Amygdala (tissue), 56 donors: ENCODE data around the gene ZNF500.
A peak's percentile ranks its signal among the peaks of the same experiment; 100 is the strongest.
"Not testable (repeated sequence)": the region's sequence is repeated elsewhere in the genome, so short reads cannot be mapped to it uniquely, and the experiment has no call there.

ENCODE experiments used
- DNase-seq, 56 donors: peaks; one replicate each; lab custom pipeline; 2025; lab: John Stamatoyannopoulos, UW

ZNF500 gene

DNA sequence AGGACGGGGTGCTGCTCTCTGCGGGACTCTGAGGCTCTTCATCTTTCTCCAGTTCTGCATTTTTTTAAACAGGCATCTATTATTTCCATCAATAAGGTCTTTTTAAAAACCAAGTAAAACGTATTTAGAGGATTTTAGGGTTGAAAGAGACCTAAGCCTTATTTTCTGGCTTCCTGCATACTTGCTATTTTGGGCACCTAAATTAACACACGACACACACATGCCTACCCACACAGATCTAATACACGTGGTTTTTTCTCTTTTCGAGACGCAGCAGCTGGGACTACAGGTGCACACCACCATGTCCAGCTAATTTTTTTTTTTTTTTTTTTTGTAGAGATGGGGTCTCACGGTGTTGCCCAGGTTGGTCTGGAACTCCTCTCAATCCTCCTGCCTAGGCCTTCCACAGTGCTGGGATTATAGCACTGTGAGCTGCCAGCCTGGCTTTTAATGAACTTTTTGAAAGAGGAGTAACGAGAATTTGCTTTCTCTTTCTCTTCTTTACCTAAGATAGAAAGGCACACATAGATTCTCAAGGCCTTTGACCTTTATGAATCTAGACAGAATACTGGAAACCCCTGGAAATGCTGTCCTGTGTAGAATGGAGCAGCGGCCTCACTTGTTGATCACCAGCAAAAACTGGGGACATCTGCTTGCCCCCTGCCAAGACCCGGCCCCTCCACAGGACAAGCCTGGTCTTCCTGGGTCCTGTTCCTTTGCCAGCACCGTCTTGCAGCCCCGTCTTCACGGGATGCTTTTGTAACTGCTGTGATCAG is 18.9 kb downstream of the ZNF500 start:
- DNase-seq: no peak

DNA sequence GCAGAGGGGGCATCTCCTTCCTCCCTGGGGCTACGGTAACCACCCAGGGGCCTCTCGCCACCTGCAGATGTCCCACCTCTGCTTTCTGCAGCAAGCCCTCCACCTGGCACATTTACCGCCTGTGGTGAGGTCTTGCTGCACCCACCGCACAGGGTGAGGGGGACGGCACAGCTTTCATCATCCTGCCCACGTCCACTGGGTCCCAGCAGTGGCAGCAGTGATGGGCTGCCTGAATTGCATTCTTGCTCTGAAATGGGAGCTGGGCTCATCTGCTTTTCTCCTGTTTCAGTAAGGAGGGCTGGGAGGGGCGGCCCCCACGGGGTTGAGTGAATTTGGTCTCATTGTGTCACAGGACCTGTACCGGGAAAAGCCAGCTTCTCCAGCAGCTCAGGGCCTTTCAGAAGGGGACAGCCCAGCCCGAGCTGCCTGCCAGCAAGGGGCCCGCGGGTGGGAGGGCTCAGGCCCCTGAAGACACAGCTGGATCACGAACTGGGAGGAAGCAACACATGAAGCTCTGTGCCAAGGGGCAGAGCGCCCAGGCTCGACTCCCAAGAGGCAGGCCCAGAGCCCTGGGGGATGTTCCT is 19.9 kb downstream of the ZNF500 start:
- DNase-seq: peak in 11 of 56 donors; percentile 11 to 30 (median 20)

DNA sequence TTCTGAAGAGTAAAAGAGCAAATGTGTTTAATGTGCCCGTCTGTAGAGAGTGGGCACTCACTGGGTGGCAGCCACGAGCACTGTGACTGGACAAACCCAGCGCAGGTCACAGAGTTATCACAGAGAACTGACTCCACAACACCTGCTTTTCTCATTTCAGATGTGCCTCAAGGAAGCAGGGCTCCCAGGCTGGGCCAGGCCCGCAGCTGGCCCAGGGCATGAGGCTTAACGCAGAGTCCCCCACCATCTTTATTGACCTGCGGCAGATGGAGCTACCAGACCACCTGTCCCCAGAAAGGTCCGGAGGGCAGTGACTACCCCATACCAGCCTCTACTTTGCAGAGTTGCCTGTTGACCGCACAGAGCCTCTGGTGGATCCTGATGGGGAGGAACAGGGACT is 20.7 kb downstream of the ZNF500 start:
- DNase-seq: no peak

DNA sequence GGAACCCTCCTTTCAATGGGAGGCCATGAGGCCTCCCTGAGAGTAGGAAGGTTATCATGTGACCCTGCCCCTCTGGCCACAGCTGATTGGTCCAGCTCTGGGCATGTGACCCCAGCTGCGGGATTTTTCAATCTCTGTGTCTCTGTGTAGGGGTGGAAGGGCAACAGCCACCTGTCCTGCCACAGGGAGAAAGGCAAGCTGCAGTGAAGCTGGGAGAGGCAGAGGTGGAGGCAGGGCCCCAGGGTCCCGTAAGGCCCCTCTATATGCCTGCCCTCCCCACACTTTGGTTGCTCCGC is 21.7 kb downstream of the ZNF500 start:
- DNase-seq: no peak

DNA sequence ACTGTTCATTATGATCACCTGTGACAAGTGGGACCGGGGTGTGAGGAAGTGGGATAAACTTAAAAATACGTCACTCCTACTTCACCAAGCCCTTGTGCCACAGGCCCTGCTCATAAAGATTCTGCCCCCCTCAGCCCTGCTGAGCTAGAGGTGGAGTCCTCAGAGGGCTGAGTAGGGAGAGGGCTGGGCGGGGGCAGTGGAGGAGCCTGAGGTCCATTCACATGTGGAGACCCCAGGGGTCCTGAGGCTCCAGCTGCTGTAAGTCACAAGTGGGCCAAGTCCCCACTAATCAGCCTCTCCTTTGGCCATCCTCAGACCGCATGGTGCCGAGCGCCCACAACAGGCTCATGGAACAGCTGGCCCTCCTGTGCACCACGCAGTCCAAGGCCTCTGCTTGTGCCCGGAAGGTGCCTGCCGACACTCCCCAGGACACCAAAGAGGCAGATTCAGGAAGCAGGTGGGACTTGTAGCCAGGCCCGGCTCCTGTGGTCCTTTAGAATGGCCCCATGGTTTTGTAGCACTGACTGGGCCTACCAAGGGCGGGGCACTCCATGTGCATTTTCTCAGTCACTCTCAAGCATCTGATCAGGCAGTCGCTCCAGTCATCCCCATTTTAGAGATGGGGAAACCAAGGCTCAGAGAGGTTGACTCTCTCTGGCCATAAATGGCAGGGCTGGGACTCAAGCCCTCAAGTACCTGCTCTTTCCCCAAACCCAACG is 22.2 kb downstream of the ZNF500 start:
- no peak for DNase-seq

DNA sequence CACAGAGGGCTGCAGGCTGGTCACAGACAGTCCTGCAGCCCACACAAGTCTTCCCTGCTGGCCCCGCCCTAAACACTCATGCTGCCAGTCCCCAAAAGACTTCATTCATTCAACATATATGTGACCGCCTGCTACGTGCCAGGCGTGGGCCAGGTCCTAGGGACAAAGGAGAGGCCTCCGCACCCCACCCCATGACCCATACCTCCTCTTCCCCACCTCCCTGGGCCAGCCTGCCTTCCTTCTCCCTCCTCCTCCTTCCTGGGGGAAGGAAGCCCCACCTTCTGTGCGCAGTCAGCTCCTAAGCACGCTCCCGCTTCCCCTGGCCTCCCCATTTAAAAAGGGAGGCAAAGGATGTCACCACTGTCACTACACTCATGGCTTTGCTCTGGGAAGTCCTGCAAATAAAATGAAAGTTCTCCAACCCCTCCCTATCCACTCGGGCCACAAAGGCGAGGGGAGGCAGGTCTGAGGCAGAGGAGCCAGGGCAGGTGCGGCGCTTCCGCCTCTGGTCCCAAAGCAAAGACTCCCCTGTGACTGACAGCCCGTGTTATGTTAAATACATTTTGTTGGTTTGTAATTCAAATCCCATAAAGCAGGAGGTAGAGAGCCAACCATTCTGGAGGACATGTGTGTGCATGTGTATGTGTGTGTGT is 23.6 kb downstream of the ZNF500 start:
- no peak for DNase-seq

DNA sequence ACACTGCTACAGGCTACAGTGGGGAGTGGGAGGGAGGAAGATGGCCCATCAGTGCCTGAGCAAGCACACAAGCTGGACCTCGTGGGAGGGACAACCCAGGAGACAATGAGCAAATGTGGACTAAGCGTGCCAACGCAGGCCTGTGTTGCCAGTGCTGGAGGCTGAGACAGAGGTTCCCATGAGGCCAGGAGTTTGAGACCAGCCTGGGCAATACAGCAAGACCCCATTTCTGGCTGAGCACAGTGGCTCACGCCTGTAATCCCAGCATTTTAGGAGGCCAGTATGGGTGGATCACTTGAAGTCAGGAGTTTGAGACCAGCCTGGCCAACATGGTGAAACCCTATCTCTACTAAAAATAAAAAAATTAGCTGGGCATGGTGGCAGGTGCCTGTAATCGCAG is 28.6 kb downstream of the ZNF500 start:
- not testable (repeated sequence) for DNase-seq

DNA sequence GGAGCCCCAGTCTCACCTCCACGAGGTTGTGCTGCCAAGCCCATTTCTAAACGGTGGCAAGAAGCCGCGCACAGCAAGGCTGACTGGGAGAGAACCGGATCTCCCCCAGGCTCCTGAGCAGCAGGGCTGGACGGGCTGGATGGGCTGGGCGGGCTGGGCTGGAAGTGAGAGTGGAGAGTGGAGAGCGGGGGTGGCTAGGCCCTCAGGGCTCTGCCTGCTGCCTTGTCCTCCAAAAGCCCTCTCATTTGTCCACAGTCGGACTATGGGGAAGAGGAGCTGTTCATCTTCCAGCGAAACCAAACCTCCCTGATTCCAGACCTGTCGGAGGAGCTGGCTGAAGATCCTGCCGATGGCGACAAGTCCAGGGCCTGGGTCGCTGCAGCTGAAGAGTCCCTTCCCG is 29.4 kb downstream of the ZNF500 start:
- no peak for DNase-seq

DNA sequence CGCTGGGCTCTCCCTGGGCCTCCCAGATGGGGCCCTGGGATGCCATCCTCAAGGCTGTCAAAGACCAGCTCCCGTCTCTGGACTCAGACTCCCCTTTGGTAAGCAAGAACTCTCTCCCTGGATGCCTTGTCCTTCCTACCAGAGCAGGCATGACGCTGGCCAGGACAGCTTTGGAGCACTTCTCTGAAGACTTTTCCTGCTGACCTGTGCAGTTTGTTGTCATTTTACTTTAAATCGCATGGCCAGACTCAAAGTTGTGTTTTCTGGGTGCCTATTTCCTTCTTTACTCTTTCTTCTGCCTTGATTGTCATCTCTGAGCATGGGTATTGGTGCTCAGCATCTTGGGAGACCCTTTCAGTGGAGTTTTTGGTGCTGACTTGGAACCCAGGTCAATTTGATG is 30.4 kb downstream of the ZNF500 start:
- no peak for DNase-seq

DNA sequence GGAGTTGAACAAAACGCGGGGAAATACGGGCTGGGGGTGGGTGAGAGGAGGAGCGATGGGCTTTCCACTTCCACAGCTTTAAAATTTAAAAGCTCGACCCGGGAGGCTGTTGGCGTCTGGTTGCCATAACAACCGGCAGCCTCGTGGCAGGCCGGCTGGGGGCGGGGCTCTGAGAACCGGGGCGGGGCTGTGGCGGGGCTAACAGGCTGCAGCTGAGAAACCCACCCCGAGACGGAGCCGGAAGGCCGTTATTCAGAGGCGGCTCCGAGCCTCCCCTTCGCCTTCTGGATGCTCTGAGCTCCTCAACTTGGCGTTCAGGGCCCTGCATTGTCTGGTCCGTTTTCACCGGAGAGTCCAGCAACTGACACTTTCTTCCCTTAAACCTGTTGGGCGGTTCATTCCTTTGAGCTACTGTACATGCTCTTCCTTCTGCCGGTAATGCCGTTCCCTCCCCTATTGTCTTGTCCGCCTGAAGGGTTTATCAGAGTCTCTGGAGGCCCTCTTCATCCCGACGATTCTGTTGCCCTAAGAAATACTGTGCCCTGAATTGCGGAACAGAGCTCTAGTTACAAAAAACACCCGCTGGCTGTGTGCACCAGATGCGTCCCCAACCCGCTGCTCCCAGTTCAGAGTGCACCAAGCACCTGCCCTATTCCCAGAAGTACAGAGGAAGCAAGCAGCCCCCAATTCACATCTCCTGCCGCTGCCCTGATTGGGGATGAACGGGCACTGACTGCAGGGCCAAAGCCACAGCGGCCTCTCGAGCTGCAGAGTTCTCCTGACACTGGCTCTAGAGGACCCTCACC is 32.0 kb downstream of the ZNF500 start:
- peak in 53 of 56 donors; percentile 20 to 84 (median 72) for DNase-seq

DNA sequence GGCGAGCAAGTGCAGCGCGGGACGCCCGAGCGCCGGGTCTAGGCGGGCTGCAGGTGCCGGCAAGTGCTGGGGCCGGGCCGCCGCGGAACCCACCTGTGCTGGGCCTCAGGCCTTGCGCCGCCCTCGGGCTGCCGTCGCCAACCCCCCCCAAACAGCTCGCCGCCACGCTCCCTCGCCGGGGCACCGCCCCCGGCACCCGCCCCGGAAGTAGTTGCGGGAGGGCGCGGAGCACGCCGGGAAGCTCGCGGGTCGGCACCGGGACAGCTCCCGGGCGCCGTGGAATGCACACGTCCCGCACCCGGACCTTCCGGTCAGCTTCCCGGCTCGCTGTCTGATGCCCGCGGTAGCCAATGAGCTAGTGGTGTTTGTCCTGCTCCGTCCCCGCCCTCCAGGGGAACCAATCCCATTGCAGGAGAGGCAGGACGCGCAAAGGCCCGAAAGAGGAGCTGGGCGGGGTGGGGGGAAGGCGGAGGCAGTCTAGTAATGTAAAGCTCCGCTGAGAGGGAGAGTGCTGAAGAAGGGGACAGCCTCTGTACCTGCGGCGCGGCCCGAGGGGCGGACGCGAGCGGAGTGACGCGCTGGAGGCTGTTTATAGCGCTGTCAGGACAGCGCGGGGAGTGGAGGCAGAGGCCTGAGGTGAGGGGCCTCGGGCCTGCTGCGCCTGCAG is 32.8 kb downstream of the ZNF500 start, which contains the start of the genes ANKS3 and DNAAF8:
Gene ANKS3, minus strand, starts transcription at position 209 of the 667 bp plus-strand sequence. CDS start 4,122 bp downstream, outside the sequence.
Gene DNAAF8, plus strand, starts transcription at position 475 of the 667 bp plus-strand sequence. CDS start 1,978 bp downstream, outside the sequence.
- DNase-seq: peak; percentile 68 to 98 (median 94)

DNA sequence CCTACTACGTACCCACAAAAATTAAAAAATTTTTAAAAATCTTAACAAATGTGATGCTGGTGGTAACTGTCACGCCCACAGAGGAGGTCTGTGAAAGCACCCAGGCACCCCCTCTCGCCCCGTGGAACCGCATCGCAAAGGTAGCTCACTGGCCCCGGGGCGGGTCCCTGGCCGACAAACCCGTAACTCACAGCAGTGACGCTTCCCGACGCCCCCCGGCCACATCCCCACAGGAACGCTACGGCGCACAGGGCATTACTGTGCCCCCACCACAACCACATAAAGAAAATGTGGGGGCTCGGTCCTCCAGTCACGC is 33.3 kb downstream of the ZNF500 start:
- peak in 1 of 56 donors; percentile 42 for DNase-seq

DNA sequence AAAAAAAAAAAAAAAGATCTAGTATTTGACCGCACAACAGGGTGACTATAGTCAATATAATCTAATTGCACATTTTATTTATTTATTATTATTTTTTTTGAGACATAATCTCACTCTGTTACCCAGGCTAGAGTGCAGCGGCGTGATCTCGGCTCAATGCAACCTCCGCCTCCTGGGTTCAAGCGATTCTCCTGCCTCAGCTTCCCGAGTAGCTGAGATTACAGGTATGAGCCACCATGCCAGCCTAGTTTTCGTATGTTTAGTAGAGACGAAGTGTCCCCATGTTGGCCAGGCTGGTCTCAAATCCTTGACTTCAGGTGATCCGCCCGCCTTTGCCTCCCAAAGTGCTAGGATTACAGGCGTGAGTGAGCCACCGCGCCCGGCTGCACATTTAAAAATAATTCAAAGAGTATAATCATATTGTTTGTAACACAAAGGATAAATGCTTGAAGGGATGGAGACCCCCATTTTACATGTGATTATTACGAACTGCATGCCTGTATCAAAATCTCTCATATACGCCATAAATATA is 33.7 kb downstream of the ZNF500 start:
- no peak for DNase-seq

DNA sequence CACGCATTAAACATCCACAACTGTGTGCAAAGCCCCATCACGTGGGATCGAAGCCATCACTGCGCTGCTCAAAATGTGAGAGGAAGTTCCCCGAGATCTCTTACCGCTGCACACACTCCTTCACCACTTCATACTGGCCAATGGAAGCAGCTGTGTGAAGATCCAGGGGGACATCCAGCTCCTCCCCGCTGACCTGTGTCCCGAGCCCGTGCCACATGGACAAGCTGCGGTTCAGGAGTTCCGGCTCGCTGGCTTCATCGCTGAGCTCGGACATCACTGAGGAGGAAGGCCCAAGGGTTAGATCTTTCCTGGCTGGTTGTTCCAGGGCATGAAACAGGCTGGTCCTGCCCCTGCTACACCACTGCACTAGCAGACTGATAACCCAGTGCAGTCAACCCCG is 37.1 kb downstream of the ZNF500 start:
- DNase-seq: no peak

DNA sequence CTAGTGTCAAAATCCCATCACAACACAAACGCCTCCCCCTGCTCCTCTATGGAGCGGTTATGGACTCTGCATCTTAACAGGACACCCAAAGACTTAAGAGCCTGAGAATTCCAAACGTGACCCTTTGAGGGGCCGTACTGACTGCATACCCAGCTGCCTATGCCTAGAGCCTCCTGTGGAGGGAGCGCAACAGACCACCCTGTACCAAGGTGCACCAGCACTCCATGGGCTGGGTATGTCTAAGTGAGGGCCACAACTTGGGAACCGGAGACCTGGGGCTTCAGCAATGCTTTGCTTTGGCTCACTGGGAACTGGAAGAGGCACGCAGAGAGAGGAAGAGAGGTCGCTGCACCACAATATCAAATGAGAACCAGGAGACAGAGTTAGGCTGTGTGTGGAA is 38.3 kb downstream of the ZNF500 start:
- no peak for DNase-seq

DNA sequence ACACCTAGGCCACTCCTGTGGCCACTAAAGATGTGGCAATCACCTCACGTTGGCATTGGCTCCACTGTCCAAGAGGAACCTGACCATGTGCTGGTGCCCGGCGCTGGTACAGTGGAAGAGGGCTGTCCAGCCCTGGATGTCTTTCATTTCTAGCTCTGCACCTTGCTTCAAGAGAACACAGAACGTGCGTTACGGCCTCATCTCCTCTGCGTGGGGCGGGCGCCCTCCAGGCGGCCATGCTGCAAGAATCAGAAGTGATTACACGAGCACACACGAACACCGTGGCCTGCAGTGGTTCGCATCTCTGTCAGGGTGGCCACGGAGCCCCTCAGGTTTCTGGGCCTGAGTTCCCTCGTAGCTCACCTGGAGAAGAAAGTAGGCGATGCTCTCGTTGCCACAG is 40.3 kb downstream of the ZNF500 start:
- no peak for DNase-seq

DNA sequence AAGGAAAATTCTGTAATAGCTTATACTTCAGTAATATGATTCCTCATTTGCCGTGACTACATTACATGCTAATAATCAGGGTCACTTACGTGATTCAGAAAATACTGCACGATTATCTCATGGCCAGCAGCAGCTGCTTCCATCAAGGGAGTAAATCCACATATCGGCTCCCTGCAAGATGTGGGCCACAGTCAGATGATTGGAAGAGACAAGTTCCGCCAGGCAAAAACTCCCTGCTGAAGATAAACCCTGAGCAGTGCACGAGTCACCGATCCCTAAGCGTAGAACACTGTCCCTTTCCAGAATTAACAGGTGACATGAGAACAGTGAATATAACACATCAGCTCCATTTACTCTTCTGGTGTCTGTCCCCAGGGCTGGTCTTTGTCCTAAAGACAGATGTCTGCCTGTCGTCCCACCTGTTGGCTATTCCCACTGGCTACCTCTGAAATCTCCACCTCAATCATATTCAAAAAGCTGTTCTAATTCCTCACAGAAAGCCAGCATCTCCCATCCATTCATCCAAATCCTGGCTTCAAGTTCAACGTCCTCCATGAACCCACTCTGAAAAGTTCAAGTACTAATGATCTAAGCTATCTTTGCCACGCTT is 42.2 kb downstream of the ZNF500 start:
- DNase-seq: no peak

DNA sequence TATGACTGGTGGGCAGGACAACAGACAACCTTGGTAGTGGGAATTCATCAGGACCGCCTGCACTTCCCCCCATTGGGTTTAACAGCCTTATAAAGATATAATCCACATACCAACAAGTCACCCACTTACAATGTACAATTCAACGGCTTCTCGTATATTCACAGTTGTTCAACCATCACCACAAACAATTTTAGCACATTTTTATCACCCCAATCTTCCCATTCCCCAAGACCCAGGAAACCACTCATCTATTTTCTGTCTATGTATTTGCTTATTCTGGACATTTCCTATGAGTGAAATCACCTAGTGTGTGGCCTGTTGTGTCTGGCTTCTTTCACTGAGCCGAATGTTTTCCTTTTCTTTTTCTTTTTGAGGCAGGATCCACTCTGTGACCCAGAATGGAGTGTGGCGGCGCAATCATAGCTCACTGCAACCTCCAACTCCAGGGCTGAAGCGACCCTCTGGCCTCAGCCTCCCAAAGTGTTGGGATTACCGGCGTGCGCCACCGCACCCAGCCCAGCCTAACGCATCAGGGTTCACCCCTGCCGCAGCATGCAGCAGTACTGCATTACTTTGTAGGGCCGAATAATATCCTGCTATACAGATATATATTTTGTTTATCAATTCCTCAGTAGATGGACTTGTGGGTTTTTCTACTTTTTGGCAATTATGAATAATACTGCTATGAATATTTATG is 43.7 kb downstream of the ZNF500 start:
- DNase-seq: no peak

DNA sequence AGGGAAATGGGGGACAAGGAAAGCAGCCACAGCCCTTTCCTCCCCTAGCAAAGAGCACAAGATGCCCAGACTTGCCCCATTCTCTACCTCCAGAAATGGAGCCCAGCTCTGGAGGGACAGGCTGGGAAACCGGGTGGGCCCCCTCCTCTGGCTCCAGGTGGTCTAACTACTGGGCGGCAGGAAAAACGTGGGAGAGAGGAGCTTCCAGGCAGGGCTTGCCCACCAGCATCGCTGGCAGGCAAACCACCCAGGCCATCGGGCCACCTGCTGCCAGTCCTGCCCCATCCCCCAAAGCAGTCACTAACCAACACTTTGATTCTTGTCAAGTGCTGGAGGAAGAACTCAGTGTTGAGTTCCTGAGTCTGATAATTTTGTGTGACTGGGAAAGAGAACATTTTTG is 48.5 kb downstream of the ZNF500 start:
- DNase-seq: no peak
